OCI-LY3 (cell line): ENCODE measurements around the gene CEACAM19.

Source experiments
- CTCF ChIP-seq: fragments of 200-600, 300-600 bp; sonication (generic); IDR thresholded peaks from 2 replicates; pipeline ENCODE4 v1.5.1; 2014; ENCODE audit warnings: antibody characterized with exemption, low read length, low read depth
- EZH2phosphoT487 ChIP-seq: fragments of 200-600 bp; shearing (Covaris generic); IDR thresholded peaks from 2 replicates; pipeline ENCODE4 v1.6.1; 2018; ENCODE audit warnings: antibody characterized with exemption, mixed run types, low read depth

- TF ChIP-seq CTCF: no peak
- no peak for TF ChIP-seq EZH2phosphoT487
These were observed 42.5 kb upstream of the CEACAM19 start for GRCh38 chr19:44628793-44629192.
